GM18507 (cell line): ENCODE results near the gene LGR6.
A peak's percentile ranks its signal among the peaks of the same experiment; 100 is the strongest.
"Not testable (repeated sequence)": the region's sequence is repeated elsewhere in the genome, so short reads cannot be mapped to it uniquely, and the experiment has no call there.

Experiments used
- DNase-seq: peaks from one replicate; pipeline ENCODE4 v3.0.0; 2011; ENCODE audit warnings: low read depth; ENCODE audit not compliant: insufficient read length; ENCODE audit errors: extremely low spot score
- FAIRE-seq: peaks from 2 replicates; lab custom pipeline; 2011; peaks lifted over from hg19 to GRCh38; lab: Jason Lieb, UNC

The LGR6 gene

GRCh38 chr1:202158810-202159533 lies 34.6 kb upstream of the LGR6 start:
- DNase-seq (no peak), FAIRE-seq (peak; percentile 46)

GRCh38 chr1:202159534-202160371 lies 33.8 kb upstream of the LGR6 start:
- DNase-seq = no peak
- FAIRE-seq = peak; percentile 68

GRCh38 chr1:202160377-202160940 lies 33.1 kb upstream of the LGR6 start, which contains the start of gene PTPN7:
Gene PTPN7, minus strand, starts transcription at chr1:202160602. Its CDS starts 1,200 bp downstream, at chr1:202159402.
- peak; percentile 69 for FAIRE-seq
- peak; percentile 72 for DNase-seq

- FAIRE-seq (no peak), DNase-seq (no peak)
Measured at GRCh38 chr1:202161151-202162046, 32.2 kb upstream of the LGR6 start.

GRCh38 chr1:202162047-202162417 lies 31.6 kb upstream of the LGR6 start:
- peak; percentile 21 for FAIRE-seq
- DNase-seq = no peak

- DNase-seq = no peak
- FAIRE-seq = peak; percentile 55
Measured at GRCh38 chr1:202162418-202163280, 30.9 kb upstream of the LGR6 start.

- FAIRE-seq (no peak), DNase-seq (no peak)
Measured at GRCh38 chr1:202163281-202164270, 30.0 kb upstream of the LGR6 start.

GRCh38 chr1:202164271-202165037 lies 29.1 kb upstream of the LGR6 start:
- FAIRE-seq = peak; percentile 89

GRCh38 chr1:202165267-202165941 lies 28.2 kb upstream of the LGR6 start:
- no peak for FAIRE-seq
- DNase-seq = no peak

More at GRCh38 chr1:202164271-202165037, 29.1 kb upstream of the LGR6 start:
- peak; percentile 69 for DNase-seq

- DNase-seq (no peak), FAIRE-seq (no peak)
Measured at GRCh38 chr1:202165942-202166843, 27.4 kb upstream of the LGR6 start.

- FAIRE-seq, DNase-seq: not testable (repeated sequence)
Measured at GRCh38 chr1:202167054-202167453, 26.5 kb upstream of the LGR6 start.

GRCh38 chr1:202167708-202168415 lies 25.7 kb upstream of the LGR6 start:
- DNase-seq (no peak), FAIRE-seq (no peak)

GRCh38 chr1:202168861-202169260 lies 24.7 kb upstream of the LGR6 start:
- DNase-seq (no peak), FAIRE-seq (no peak)

- FAIRE-seq = no peak
- DNase-seq = no peak
Measured at GRCh38 chr1:202170726-202171125, 22.9 kb upstream of the LGR6 start.
